ENCODE results near the gene PACSIN2. TPM values are rescaled to one million over a fixed set of nuclear protein-coding genes. Genes with fewer than 3 reads are reported as not detected.
A peak's percentile ranks its signal among the peaks of the same experiment; 100 is the strongest.

The PACSIN2 gene
- total RNA-seq, 1 donor from 2014 or later: 87.8 TPM

GRCh38 chr22:42860968-42861367 is 154.0 kb downstream of the PACSIN2 start:
- DNase-seq (ENCODE audit: low read depth): no peak
- Histone ChIP-seq H3K79me2 (ENCODE audit: insufficient read depth, low read length) (peaks cover 6% of the 10 kb centered on the region), H3K27me3 (ENCODE audit: insufficient read depth, low read length) (no peaks in the 10 kb centered on the region), H3K4me2 (ENCODE audit: low read length) (no peak overlapping the region), H3K9me3 (ENCODE audit: insufficient read depth, low read depth, low read length) (peaks cover 4% of the 10 kb centered on the region), H3K36me3 (ENCODE audit: insufficient read depth, low read length) (no peaks in the 10 kb centered on the region), H2AFZ (ENCODE audit: low read depth, low read length) (no peak overlapping the region), H3K9ac (ENCODE audit: low read length) (no peak overlapping the region), H3K4me3 (ENCODE audit: insufficient read depth, low read depth, low read length) (no peak overlapping the region), H3K27ac (ENCODE audit: low read depth, low read length) (no peak overlapping the region), H3K4me1 (ENCODE audit: insufficient read depth, low read length) (peaks cover 20% of the 10 kb centered on the region), H4K20me1 (ENCODE audit: insufficient read depth, low read length) (peaks cover 5% of the 10 kb centered on the region)
- no peak for FAIRE-seq
- Mint-ChIP-seq H3K27me3 (ENCODE audit: low read depth, unreplicated experiment) (no peaks in the 10 kb centered on the region), H3K4me3 (ENCODE audit: unreplicated experiment) (no peak overlapping the region), H3K4me1 (ENCODE audit: low read depth, unreplicated experiment) (peaks cover 11% of the 10 kb centered on the region), H3K27ac (ENCODE audit: unreplicated experiment) (no peak overlapping the region), H3K9me3 (ENCODE audit: unreplicated experiment) (peaks cover 8% of the 10 kb centered on the region), H3K36me3 (ENCODE audit: low read depth, unreplicated experiment) (peaks cover 6% of the 10 kb centered on the region)
- TF ChIP-seq CTCF (IDR thresholded peaks at IDR 0.05; ENCODE audit: insufficient read depth, low read depth, low read length) (no peak), EZH2 (IDR thresholded peaks at IDR 0.05; ENCODE audit: insufficient read depth, low read length) (no peak)

GRCh38 chr22:42857845-42858481 is 157.0 kb downstream of the PACSIN2 start:
- Histone ChIP-seq H4K20me1 (ENCODE audit: insufficient read depth, low read length) (peaks cover 33% of the 10 kb centered on the region), H3K9ac (ENCODE audit: low read length) (no peak overlapping the region), H3K36me3 (ENCODE audit: insufficient read depth, low read length) (no peaks in the 10 kb centered on the region), H3K4me2 (ENCODE audit: low read length) (no peak overlapping the region), H3K9me3 (ENCODE audit: insufficient read depth, low read depth, low read length) (peaks cover 4% of the 10 kb centered on the region), H2AFZ (ENCODE audit: low read depth, low read length) (no peak overlapping the region), H3K27ac (ENCODE audit: low read depth, low read length) (no peak overlapping the region), H3K4me3 (ENCODE audit: insufficient read depth, low read depth, low read length) (no peak overlapping the region), H3K27me3 (ENCODE audit: insufficient read depth, low read length) (no peaks in the 10 kb centered on the region), H3K79me2 (ENCODE audit: insufficient read depth, low read length) (peaks cover 36% of the 10 kb centered on the region), H3K4me1 (ENCODE audit: insufficient read depth, low read length) (peaks cover 22% of the 10 kb centered on the region)
- no peak for DNase-seq (ENCODE audit: low read depth)
- Mint-ChIP-seq H3K4me1 (ENCODE audit: low read depth, unreplicated experiment) (peaks cover 10% of the 10 kb centered on the region), H3K9me3 (ENCODE audit: unreplicated experiment) (peaks cover 6% of the 10 kb centered on the region), H3K4me3 (ENCODE audit: unreplicated experiment) (peak overlapping the region; percentile 66), H3K27me3 (ENCODE audit: low read depth, unreplicated experiment) (no peaks in the 10 kb centered on the region), H3K36me3 (ENCODE audit: low read depth, unreplicated experiment) (peaks cover 8% of the 10 kb centered on the region), H3K27ac (ENCODE audit: unreplicated experiment) (no peak overlapping the region)
- TF ChIP-seq EZH2 (IDR thresholded peaks at IDR 0.05; ENCODE audit: insufficient read depth, low read length) (no peak), CTCF (IDR thresholded peaks at IDR 0.05; ENCODE audit: insufficient read depth, low read depth, low read length) (no peak)
- FAIRE-seq: no peak

All from astrocyte (in vitro differentiated cells and primary cell).